ENCODE data around the gene NTNG1.

The NTNG1 gene

DNA sequence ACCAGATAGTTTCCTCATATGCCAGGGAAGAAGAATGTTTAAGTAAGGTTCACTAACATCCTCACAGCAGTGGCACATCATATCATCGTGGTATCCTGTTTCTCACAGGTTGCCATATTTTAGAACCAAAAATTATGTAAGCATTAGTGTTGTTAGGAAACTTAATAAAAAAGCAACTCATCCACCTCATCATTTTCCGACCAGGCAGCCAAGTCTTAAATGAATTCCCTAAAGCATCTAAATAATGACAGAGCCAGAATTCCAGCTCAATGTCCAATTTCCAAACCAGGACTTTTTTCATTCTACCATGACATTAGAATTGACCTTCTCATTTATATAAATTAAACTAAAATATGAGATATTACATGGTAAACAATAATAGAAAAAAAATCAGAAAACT is 272.7 kb downstream of the NTNG1 start:
- no peak for DNase-seq (ENCODE audit: low read depth)

GRCh38 chr1:107413951-107414350 is 273.1 kb downstream of the NTNG1 start:
- no peak for DNase-seq (ENCODE audit: low read depth)

DNA sequence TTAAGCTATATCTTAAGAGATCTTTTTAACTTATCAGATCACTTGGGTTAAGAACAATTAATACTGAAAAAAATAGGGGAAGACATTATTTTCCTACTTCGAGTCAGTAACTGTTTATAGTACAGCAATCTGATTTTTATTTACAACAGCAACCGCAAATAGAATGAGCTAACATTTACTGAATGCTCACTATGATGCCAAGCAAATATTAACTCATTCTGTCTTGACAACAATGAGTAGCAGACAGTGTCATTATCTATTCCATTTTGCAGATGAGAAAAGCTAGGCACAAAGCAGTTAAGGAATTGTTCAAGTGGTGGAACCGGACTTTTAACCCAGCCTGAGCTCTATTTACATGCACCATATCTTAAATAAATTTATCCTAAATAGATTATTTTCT is 273.7 kb downstream of the NTNG1 start:
- DNase-seq (ENCODE audit: low read depth) = no peak

DNA sequence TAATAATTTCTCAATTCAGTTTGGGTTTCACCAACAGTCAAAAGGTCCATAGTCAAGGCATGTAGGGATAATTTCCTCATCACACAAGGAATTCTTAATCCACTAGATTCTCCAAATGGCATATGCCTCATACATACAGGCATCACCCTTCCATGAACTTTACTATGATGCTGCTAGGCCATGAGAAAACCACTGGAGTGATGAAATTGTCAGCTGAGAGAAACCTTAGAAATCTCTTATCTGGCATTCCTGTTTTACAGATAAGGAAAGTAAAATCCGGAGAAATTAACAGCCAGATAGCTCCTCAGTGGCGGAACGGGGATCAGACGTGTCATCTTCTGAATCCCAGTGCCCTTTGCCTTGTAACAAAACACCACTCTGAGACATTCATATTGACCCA is 274.4 kb downstream of the NTNG1 start:
- no peak for DNase-seq (ENCODE audit: low read depth)

DNA sequence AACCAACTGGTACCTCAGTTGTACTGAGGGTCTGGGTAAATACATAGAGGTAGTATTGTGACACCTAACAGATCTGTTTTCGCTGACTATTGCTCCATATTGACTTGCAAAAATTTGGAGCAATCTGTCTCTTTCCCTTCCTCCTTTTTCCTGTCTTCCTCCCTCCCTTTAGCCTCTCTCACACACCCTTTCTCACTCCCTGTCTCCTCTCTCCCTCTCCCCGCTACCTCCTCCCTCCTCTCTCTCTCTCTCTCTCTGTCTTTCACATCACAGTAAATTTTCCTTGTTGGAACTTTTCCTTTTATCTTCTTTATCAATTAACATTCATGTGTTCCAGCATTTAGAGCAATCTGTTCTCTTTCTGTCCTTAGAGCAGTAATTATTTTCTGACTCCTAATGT is 278.2 kb downstream of the NTNG1 start:
- no peak for DNase-seq (ENCODE audit: low read depth)

DNA sequence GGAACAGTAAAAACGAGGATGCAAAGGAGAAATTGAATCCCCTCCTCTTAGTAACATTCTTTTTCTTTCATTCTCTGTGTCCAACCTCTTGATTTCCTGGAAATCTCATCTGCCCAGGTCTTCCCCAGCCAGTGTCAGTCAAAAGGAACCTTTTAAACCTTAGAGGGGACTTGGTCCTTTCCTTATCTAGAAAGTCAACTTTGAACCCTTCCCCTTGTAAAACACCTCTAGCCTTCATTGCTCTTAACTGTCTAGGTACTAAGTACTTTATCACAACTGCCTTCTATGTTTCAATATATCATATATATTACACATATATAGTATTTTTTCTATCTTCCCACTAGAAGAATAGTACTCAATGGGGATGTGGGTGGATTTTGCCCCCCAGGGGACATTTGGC is 282.1 kb downstream of the NTNG1 start:
- DNase-seq (ENCODE audit: low read depth) = no peak

- no peak for DNase-seq (ENCODE audit: low read depth)
Measured at GRCh38 chr1:107430540-107431228, 289.8 kb downstream of the NTNG1 start.

GRCh38 chr1:107432108-107432507 is 291.3 kb downstream of the NTNG1 start:
- no peak for DNase-seq (ENCODE audit: low read depth)

DNA sequence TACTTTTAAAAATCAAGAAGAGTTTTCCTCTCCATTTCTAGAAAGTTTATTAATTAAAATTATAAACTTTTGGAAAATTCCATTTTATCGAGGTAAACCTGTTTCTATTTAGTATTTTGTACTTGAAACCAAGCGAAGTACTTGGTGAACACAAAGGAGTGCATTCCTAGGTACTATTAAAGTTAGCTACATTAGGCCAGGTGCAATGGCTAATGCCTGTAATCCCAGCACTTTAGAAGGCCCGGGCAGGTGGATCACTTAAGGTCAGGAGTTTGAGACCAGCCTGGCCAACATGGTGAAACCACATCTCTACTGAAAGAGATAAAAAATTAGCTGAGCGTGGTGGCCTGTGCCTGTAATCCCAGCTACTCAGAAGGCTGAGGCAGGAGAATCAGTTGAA is 292.2 kb downstream of the NTNG1 start:
- DNase-seq (ENCODE audit: low read depth) = no peak

- DNase-seq (ENCODE audit: low read depth) = no peak
Measured at GRCh38 chr1:107433635-107434360, 293.0 kb downstream of the NTNG1 start.

DNA sequence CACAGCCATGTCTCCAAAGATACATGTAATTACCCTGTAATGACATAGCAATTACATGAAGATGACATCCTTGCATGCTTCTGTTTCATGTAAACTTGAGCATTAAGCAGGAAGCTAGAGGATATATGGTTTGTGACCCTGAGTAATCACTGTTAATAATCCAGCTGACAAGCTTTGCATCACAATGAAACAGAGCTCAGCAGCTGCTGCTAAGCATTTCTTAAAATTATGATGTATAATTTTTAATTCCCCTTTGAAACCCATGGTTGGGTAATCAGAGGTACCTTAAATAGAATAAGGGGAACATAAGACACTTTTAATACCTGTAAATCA is 293.5 kb downstream of the NTNG1 start:
- DNase-seq (ENCODE audit: low read depth) = no peak

DNA sequence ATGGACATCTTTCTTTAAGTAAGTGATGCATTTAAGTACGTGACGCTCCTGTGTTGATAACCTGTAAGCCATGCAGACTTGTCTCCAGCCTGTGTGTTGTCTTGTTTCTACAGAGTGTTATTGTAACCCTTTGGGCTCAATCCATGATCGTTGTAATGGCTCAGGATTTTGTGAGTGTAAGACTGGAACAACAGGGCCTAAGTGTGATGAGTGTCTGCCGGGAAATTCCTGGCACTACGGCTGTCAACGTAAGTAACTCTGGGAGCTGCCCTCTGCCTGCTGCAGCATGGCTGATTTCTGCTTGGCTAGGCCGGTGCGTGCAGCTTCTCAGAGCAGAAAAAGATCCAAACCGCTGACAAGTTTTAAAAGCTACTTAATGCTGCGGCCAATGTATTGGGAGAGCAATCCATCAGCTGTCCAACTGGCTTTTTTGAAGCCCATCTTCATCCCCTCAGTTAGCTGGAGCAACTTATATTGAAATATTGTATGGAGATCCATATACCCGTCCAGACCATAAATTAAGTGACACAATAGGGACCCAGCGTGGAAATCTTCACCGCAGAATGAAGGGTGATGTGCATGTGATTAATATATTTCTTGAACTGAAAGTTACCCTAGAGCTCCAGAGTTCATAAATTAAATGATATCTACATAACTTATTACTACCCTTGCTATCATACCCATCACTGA is 295.9 kb downstream of the NTNG1 start:
- DNase-seq (ENCODE audit: low read depth) = no peak

GRCh38 chr1:107439567-107439966 is 298.7 kb downstream of the NTNG1 start:
- no peak for DNase-seq (ENCODE audit: low read depth)

- no peak for DNase-seq (ENCODE audit: low read depth)
Measured at GRCh38 chr1:107442551-107442950, 301.7 kb downstream of the NTNG1 start.

DNA sequence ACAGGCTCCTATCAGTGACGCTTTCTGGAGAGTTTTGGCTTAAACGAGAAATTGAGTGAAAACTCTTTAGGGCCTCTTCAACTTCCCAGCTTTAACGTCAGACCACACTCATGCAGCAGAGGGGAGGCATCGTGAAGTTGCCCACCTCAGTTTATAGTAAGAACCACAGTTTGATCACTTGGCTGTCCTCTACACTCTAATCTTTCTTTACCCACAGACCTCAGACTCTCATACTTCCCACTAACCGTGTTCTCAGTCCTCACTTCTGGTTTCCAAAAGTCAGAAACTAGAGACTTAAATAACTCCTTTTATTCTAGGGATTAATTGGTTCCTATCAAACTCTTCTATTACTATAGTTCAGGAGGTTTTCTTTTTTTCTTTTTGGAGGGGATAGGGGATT is 302.2 kb downstream of the NTNG1 start:
- no peak for DNase-seq (ENCODE audit: low read depth)

GRCh38 chr1:107443860-107444259 is 303.0 kb downstream of the NTNG1 start:
- no peak for DNase-seq (ENCODE audit: low read depth)

DNA sequence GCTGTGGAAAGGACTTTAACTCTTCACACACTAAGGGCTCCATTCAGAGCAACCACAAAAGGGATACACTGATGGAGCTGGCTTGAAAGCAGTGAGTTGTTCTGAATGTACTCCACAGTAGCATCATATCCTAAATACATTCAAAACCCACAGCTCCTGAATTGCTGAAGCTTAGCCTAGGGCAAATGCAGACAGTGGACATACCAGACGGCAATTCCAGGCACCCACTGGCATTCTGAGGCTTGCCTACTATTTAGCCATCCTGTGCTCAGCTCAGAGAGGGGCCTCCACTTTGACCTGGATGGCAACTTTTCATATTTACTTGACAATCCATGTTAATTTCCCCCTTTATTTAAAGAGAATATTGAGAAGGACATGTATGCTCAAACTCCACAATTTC is 303.5 kb downstream of the NTNG1 start:
- DNase-seq (ENCODE audit: low read depth) = no peak

DNA sequence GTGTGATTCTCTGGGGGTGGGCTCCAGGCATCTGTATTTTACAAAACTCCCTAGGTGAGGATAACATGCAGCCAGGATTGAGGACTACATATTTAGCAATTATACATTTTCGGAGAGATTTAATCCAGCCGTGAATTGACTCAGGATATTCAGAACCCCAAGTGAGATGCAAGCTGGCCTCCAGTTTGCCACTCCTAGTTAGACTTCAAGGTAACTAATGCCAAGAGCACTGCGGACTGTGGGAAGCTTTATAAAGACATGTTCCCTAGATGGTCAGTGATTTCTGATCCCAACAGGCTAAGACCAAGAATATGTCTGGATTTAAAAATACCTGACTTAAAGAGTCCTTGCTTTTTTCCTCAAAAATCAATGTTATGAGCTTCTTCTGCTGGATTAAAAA is 308.5 kb downstream of the NTNG1 start:
- no peak for DNase-seq (ENCODE audit: low read depth)

- no peak for DNase-seq (ENCODE audit: low read depth)
Measured at GRCh38 chr1:107450899-107451664, 310.2 kb downstream of the NTNG1 start.

DNA sequence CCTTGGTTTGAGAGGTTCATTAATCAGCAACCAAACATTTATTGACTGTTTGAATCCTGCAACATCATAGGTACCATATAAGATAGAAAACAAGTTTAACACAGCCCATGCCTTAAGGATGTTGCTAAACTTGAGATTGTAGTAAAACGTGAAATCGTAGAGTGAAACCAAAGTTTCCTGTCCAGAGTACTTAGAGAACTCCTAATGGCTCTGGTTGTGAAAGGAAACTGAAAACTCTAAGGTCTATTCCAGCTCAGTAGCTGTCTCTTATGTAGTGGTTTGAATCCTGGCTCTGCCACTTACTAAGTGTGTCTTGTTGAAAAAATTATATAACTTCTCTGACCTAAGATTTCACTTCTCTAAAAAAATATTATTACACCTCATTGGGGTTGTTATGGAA is 310.9 kb downstream of the NTNG1 start:
- no peak for DNase-seq (ENCODE audit: low read depth)

GRCh38 chr1:107454791-107455190 is 314.0 kb downstream of the NTNG1 start:
- no peak for DNase-seq (ENCODE audit: low read depth)

- no peak for DNase-seq (ENCODE audit: low read depth)
Measured at GRCh38 chr1:107457989-107458388, 317.1 kb downstream of the NTNG1 start.

All from HS-27A (cell line).